CD4-positive, alpha-beta T cell treated with Interleukin-15 for 1 hour (primary cell): Measurements from ENCODE around the gene PHAF1.

Source experiments
- DNase-seq: peaks from one replicate; pipeline ENCODE4 v3.0.0-alpha.2; 2020

PHAF1 gene

GRCh38 chr16:67109407-67110135, at the start of gene PHAF1:
Gene PHAF1, plus strand, starts transcription at chr16:67109941. Its CDS starts 235 bp downstream, at chr16:67110176.
- peak; percentile 93 for DNase-seq

DNA sequence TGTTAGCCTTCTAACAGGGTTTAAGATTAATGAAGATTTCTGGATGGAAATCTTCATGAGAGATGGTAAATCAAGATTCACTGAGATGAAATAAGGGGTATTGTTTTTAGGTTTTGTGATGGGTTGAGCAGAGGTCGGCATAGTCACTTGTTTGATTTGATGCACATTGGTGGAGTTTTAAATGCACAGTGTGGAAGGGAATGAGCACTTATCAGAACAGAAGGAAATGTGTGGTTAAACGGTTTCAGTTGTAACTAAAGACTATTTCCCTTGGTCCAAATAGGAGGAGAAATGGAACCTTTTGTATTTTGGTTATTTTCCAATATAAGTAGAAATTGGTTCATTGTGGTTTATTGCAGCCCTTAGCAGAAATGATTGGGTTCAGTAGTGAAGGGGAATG, 46.7 kb upstream of the PHAF1 start:
- DNase-seq: no peak

DNA sequence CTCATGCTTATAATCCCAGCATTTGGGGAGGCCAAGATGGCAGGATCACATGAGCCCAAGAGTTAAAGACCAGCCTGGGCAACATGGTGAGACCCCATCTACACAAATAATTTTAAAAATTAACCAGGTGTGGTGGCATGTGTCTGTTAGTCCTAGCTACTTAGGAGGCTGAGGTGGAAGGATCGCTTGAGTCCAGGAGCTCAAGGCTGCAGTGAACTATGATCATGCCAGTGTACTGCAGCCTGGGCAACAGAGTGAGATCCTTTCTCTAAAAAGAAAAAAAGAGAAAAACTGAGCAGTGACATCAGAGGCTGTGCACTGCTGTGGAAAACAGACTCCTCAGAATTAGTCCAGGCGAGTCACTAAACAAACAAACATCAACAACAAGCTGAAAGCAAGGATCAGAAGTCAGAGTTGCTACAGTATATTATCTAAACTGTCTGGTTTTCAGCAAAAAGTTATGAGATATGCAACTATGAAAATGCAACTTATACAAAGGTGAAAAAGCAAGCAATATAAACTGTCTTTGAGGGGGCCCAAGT, 41.5 kb upstream of the PHAF1 start:
- DNase-seq: no peak

DNA sequence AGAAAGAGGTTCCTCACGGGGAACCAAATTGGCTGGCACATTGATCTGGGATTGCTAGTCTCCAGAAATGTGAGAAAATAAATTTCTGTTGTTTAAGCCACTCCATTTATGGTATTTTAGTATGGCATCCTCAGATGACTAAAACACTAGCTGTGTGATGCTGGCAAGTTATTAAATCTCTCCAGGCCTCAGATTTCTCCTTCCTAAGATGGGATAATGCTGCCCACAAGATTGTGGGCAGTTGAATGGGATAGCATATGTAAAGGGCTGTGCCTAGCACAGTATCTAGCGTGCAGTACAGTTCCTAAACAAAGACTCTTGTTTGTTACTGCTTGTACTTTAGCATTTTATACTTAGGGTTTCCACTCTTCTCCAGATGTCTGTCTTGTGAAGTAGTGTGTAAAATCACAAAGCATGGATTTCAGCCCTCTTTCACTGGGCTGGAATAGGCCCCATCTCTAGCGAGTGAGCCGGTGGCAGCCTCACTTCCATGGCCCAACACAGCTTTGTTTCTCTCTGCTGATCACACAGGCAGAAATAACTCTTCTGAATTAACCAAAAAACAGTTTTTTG, 38.2 kb upstream of the PHAF1 start:
- DNase-seq: no peak

DNA sequence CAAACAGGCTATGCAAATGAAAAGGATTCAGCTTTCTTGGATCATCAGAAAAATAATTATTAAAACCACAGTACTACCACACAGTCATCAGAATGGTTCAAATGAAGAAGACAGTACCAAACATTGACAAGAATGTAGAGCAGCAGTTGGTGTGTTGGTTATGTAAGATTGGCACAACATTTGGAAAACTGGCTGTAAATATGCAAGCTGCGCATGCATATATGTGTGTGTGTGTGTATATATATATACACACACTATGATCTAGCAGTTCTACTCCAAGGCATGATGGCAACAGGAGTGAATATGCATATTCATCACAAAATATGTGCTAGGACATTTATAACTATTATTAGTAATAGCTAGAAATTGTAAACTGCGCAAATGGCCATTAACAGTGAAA, 34.4 kb upstream of the PHAF1 start:
- no peak for DNase-seq

- DNase-seq: no peak
These were observed 31.9 kb upstream of the PHAF1 start for GRCh38 chr16:67077871-67078270.

GRCh38 chr16:67082100-67082499, 27.6 kb upstream of the PHAF1 start:
- DNase-seq: no peak

DNA sequence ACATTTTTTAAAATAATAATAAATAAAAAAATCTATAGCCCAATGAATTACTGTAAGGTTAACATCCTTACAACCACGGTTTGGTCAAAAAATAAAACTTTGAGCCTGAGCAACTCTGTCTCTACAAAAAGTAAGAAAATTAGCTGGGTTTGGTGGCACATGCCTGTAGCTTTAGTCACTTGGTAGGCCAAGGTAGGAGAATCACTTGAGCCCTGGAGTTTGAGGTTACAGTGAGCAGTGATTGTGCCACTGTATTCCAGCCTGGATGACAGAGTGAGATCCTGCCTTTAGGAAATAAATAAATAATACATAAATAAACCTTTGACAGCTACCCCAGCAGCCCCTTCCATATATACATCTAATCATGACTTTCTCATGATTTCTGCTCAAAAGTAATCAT, 26.9 kb upstream of the PHAF1 start:
- no peak for DNase-seq

GRCh38 chr16:67084345-67085028, 25.3 kb upstream of the PHAF1 start:
- DNase-seq: no peak

DNA sequence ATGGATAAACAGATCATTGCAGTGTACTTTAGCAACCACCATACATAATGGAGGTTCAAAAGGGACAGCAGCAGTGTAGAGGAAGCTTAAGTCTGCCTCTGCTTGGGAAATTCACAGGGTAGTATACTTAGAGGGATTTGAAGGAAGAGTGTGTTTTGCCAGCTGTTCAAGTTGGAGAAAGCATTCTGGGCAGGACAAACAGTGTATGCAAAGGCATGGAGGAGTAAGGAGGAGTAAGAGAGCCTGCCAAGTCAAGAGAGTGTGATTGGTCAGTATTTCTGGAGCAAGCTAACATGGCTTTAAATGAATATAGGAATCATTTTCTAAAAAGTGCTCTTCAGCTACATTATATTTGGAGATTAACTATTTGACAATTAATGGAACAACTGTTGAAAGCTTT, 22.9 kb upstream of the PHAF1 start:
- DNase-seq: no peak

GRCh38 chr16:67087291-67087690, 22.4 kb upstream of the PHAF1 start:
- DNase-seq: no peak

- DNase-seq: no peak
These were observed 21.9 kb upstream of the PHAF1 start for GRCh38 chr16:67087803-67088202.

- no peak for DNase-seq
These were observed 21.2 kb upstream of the PHAF1 start for GRCh38 chr16:67088551-67088950.

- DNase-seq: no peak
These were observed 20.6 kb upstream of the PHAF1 start for GRCh38 chr16:67089101-67089500.

DNA sequence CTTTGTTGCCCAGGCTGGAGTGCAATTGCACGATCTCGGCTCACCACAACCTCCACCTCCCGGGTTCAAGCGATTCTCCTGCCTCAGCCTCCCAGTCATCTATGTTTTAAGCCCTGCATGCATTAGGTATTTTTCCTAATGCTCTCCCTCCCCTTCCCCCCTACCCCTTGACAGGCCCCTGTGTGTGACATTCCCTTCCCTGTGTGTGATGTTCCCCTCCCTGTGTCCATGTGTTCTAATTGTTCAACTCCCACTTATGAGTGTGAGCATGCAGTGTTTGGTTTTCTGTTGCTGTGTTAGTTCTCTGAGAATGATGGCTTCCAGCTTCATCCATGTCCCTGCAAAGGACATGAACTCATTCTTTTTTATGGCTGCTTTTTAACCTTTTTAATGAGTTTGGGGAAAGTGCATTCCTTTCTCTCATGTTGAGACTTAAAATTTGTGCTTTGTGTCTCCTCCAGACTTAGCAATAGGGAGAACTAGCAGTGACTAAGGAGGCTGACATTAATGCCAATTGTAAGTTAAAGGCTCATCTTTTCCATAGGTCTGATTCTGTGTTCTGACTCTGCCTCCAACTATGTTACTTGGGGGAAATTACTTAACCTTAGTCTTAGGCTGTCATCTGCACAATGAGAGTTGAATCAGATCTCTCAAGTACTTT, 17.7 kb upstream of the PHAF1 start:
- DNase-seq: no peak

GRCh38 chr16:67093098-67093726, 16.5 kb upstream of the PHAF1 start:
- DNase-seq: no peak

DNA sequence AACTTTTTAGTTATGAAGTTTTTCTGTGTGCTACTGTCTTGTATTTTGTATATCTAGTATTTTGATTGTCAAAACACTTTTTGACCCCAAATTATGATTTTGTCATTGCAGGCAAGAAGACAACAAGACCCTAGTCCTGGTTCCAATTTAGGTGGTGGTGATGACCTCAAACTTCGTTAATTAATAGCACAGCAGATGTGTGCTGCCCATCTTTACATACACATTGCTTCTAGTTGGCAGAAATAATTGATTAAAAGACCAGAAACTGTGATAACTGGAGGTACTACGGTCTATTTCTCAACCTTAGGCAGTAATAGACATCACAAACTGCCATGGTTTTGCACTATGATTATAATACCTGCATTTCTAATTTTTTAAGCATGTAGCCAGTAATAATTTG, 11.1 kb upstream of the PHAF1 start:
- no peak for DNase-seq

- no peak for DNase-seq
These were observed 9.0 kb upstream of the PHAF1 start for GRCh38 chr16:67100569-67101310.

DNA sequence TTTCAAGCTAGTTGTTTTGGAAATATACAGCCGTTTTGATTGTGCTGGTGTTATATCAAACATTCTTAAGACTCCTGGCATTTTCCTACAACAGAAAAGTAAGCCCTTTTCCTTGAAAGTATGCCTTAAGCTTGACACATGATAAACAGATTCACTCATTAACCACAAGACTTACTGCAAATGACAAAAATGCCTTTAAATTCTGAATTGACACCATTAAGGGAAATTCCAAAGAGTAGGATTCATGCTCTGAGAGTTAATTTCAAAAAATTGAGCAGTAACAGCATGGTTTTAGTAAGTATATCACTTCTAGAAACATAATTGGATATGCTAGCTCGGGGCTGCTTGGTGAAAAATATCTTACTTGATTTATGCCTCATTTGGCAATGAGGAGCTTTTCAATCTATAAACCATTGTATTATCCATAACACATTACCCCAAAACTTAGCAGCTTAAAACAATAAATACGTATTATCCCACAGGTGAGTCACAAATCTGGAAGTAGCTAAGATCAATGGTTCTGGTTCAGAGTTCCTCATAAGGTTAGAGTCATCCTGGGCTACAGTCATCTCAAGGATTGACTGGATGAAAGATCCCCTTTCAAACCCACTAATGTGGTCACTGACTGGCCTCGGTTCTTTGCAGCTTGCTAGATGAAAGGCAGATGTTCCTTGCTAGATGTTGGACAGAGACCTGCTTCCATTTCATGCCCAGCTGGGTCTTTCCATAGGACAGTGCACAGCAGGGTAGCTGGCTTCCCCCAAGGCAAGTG, 8.2 kb upstream of the PHAF1 start:
- no peak for DNase-seq

DNA sequence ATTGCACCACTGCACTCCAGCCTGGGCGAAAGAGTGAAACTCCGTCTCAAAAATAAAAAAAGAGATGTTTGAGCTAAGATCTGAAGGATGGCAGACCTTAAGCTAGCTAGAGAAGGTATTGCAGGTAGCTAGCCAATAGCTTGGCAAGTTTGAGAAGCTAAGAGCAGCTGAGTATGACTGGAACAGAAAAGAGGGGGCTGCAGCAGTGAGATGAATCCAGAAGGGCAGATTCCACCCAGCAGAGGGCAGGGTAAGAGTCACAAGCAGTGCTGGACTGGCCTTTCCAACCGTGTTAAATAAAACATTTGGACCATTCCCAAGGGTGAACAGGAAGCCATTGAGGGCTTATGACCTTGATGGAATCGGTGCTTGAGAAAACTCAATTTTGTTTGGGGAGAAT, 5.7 kb upstream of the PHAF1 start:
- no peak for DNase-seq

- DNase-seq: no peak
These were observed 4.9 kb upstream of the PHAF1 start for GRCh38 chr16:67104845-67105244.

DNA sequence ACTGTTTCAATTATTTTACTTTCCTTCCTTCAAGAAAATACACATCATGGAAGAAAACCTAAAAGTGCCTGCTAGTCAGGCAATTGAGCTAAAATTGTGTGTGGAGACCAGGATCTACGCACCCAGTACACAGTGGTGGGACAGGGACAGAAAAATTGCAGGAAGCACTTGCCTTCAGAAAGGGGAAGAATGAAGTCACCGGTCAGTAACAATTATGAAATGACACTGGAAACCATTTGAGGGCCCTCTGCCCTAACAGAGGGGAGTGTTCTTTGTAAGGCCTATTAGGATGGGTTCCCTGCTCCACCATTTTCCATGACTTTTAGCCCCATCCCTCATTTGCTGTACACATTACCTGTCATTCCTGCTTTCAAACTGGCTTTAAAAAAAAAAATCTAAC, 4.5 kb upstream of the PHAF1 start:
- no peak for DNase-seq
